ENCODE results near the gene EIF3F.

Gene EIF3F

DNA sequence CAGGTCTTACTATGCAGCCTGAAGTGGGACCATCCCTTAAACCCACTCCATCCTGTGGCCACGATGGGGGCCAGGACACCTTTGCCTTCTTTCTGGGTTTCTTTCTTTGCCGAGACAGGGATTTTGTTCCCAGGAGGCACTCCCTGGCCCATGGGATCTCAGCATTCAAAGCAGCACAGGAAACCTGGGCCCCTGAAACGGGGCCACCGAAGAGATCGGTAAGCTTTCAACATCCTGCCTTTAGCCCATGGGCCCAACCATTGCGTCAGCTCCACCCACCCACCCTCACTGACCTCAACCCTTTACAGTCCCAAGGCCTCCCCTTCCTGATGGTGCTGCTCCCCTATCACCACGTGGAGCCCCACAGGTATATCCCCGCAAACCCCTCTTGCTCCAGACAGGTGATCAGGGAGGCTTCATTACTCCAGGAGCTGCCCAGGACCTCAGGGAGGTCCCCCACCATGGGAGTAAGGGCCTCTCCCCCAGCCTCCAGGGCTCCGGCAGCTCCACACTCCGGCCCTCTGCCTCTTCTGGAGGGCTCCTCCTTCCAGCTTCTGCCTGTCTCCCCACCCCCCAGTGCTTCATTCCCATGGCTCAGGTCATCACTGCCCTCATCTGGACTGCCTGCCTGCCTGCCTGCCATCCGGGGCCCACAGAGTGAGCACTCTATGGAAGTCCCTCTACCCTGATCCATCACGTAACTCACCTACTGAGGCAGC, 51.8 kb downstream of the EIF3F start:
- Histone ChIP-seq H3K4me3 (ENCODE audit: low read depth, low read length) (no peak overlapping the region), H3K36me3 (ENCODE audit: control insufficient read depth, insufficient read depth, low read length) (no peaks in the 10 kb centered on the region), H3K27ac (peak overlapping the region; percentile 56), H3K4me2 (ENCODE audit: low read length) (no peak overlapping the region), H3K9ac (no peak overlapping the region), H3K9me3 (ENCODE audit: control insufficient read depth, low read length) (no peaks in the 10 kb centered on the region), H3K79me2 (no peaks in the 10 kb centered on the region), H3K4me1 (peaks cover 23% of the 10 kb centered on the region), H2AFZ (peak overlapping the region; percentile 69), H3K27me3 (ENCODE audit: control insufficient read depth, insufficient read depth, low read length) (no peaks in the 10 kb centered on the region)
- TF ChIP-seq, protein P1, sequence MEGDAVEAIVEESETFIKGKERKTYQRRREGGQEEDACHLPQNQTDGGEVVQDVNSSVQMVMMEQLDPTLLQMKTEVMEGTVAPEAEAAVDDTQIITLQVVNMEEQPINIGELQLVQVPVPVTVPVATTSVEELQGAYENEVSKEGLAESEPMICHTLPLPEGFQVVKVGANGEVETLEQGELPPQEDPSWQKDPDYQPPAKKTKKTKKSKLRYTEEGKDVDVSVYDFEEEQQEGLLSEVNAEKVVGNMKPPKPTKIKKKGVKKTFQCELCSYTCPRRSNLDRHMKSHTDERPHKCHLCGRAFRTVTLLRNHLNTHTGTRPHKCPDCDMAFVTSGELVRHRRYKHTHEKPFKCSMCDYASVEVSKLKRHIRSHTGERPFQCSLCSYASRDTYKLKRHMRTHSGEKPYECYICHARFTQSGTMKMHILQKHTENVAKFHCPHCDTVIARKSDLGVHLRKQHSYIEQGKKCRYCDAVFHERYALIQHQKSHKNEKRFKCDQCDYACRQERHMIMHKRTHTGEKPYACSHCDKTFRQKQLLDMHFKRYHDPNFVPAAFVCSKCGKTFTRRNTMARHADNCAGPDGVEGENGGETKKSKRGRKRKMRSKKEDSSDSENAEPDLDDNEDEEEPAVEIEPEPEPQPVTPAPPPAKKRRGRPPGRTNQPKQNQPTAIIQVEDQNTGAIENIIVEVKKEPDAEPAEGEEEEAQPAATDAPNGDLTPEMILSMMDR (IDR thresholded peaks at IDR 0.05): no peak

DNA sequence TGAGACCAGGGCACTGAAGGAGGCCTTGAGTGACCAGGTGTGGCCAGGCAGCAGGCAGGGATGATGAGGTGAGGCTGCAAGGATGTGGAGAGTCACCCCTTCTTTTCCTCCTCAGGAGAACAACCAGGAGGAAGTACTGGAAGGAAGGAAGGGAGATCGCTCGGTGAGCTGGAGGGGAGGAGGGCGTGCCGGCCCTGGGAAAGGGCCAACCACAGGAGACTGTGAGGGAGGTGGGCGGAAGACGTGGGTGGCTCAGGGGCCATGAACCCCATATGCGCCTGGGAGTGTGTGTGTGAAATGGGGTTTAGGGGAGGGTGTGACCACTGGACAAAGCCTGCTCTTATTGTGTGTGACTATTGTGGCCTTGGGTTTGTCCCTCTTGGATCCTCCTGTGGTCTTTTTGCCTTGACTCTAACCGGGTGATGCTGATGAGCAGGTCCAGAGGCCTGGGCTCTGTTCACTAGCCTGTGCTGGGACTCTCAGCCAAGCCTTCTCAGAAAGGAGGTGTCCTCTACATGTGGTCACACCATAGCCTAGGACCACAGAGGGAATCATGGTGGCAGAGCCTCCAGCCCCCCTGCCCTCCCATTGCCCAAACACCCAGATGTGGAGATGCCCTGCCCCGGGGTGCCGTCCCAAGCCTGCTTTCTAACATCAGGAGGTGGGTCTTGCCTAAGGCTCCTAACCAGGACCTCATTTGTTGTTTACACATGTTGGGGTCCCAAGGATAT, 52.6 kb downstream of the EIF3F start:
- Histone ChIP-seq H2AFZ (peak overlapping the region; percentile 69), H3K4me3 (ENCODE audit: low read depth, low read length) (no peak overlapping the region), H3K9me3 (ENCODE audit: control insufficient read depth, low read length) (no peaks in the 10 kb centered on the region), H3K79me2 (no peaks in the 10 kb centered on the region), H3K9ac (no peak overlapping the region), H3K27ac (peak overlapping the region; percentile 56), H3K4me1 (peaks cover 17% of the 10 kb centered on the region), H3K4me2 (ENCODE audit: low read length) (no peak overlapping the region), H3K36me3 (ENCODE audit: control insufficient read depth, insufficient read depth, low read length) (no peaks in the 10 kb centered on the region), H3K27me3 (ENCODE audit: control insufficient read depth, insufficient read depth, low read length) (no peaks in the 10 kb centered on the region)
- TF ChIP-seq, protein P1 (IDR thresholded peaks at IDR 0.05): no peak

DNA sequence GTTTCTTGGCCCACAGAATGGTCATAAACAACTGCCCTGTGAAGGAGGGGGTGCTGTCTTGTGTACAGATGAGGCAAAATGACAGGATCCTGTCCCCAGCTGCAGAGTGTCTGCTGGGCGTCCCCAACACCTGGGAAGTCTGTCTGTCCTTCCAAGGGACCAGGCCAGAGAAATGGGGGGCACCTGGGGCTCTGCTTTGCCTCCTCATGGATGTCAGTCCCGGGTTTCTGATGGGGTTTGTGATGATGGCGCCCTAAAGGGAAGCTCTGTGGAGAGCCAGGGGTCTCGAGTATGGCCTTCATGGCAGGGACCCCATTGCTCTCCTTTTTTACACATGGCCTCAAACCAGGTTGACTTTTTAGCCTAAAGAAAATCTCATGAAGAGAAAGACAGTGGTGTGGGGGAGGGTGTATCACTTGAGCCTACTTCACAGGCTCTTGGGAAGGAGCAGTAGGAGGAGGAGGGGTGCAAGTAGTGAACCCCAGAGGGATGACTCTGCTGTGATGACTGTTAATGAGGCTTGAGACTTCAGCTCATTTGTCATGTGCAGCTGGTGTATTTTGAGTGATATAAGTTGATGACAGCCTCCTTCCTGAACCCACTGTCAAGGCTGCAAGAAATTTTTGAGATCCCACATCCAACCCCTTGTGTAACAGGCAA, 53.3 kb downstream of the EIF3F start:
- peaks cover 10% of the 10 kb centered on the region for H3K4me1 ChIP-seq
- H3K27me3 ChIP-seq (ENCODE audit: control insufficient read depth, insufficient read depth, low read length): no peaks in the 10 kb centered on the region
- H3K9me3 ChIP-seq (ENCODE audit: control insufficient read depth, low read length): no peaks in the 10 kb centered on the region
- H3K36me3 ChIP-seq (ENCODE audit: control insufficient read depth, insufficient read depth, low read length): no peaks in the 10 kb centered on the region
- H3K4me3 ChIP-seq (ENCODE audit: low read depth, low read length): no peak overlapping the region
- H3K27ac ChIP-seq: no peak overlapping the region
- H3K79me2 ChIP-seq: no peaks in the 10 kb centered on the region
- TF ChIP-seq, protein P1 (IDR thresholded peaks at IDR 0.05): no peak
- no peak overlapping the region for H2AFZ ChIP-seq
- H3K9ac ChIP-seq: no peak overlapping the region
- H3K4me2 ChIP-seq (ENCODE audit: low read length): no peak overlapping the region

DNA sequence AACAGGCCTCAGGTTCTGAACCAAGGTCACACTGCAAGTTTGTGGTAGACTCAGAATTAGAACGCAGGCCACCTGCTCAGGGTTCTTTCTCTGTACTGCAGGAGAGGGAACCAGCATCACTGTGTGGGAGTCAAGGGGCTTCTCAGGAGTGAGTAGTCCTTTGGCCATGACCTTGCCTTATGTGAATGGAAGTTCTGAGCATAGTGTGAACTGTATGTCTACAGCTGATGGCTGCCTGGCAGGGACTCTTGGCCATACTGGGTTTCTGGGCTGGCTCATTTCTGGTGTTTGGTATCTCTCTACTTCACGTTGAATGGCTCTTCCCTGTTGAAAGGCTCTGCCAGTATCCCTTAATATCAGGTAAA, 53.8 kb downstream of the EIF3F start:
- no peaks in the 10 kb centered on the region for H3K9me3 ChIP-seq (ENCODE audit: control insufficient read depth, low read length)
- TF ChIP-seq, protein P1 (IDR thresholded peaks at IDR 0.05): no peak
- no peaks in the 10 kb centered on the region for H3K36me3 ChIP-seq (ENCODE audit: control insufficient read depth, insufficient read depth, low read length)
- no peak overlapping the region for H3K9ac ChIP-seq
- no peak overlapping the region for H2AFZ ChIP-seq
- peaks cover 7% of the 10 kb centered on the region for H3K4me1 ChIP-seq
- H3K27ac ChIP-seq: no peak overlapping the region
- no peak overlapping the region for H3K4me2 ChIP-seq (ENCODE audit: low read length)
- H3K4me3 ChIP-seq (ENCODE audit: low read depth, low read length): no peak overlapping the region
- no peaks in the 10 kb centered on the region for H3K27me3 ChIP-seq (ENCODE audit: control insufficient read depth, insufficient read depth, low read length)
- H3K79me2 ChIP-seq: no peaks in the 10 kb centered on the region
